GM10266 (cell line): Measurements from ENCODE around the gene RAD50.

Experiments used
- DNase-seq: peaks from one replicate; pipeline ENCODE4 v3.0.0; 2012; ENCODE audit errors: extremely low spot score
- CTCF ChIP-seq: IDR thresholded peaks from 2 replicates; pipeline ENCODE4 v1.5.1; 2012; ENCODE audit warnings: mild to moderate bottlenecking, low read depth; ENCODE audit not compliant: control insufficient read depth, insufficient read depth; ENCODE audit errors: missing control alignments

The RAD50 gene

GRCh38 chr5:132528021-132528420 lies 28.8 kb upstream of the RAD50 start:
- DNase-seq = no peak
- TF ChIP-seq CTCF = no peak

- no peak for TF ChIP-seq CTCF
- DNase-seq = no peak
Observed at GRCh38 chr5:132528866-132529634, 27.7 kb upstream of the RAD50 start.

- no peak for TF ChIP-seq CTCF
- no peak for DNase-seq
Observed at GRCh38 chr5:132530946-132531345, 25.8 kb upstream of the RAD50 start.

GRCh38 chr5:132539716-132540115 lies 17.1 kb upstream of the RAD50 start:
- TF ChIP-seq CTCF = no peak
- no peak for DNase-seq

GRCh38 chr5:132540149-132540548 lies 16.6 kb upstream of the RAD50 start:
- no peak for DNase-seq
- no peak for TF ChIP-seq CTCF

- TF ChIP-seq CTCF = no peak
- no peak for DNase-seq
Observed at GRCh38 chr5:132540764-132541163, 16.0 kb upstream of the RAD50 start.

- no peak for TF ChIP-seq CTCF
- no peak for DNase-seq
Observed at GRCh38 chr5:132543472-132544201, 13.1 kb upstream of the RAD50 start, which contains the start of gene IL5. Gene IL5, minus strand, starts transcription at chr5:132543522. Its CDS starts 44 bp downstream, at chr5:132543478.
